Measurements from ENCODE around the gene WDR53. TPM values are rescaled to one million over a fixed set of nuclear protein-coding genes. Genes with fewer than 3 reads are reported as not detected.

Gene WDR53
- total and polyA plus RNA-seq, 2 donors (not counting 3 experiments of a cell fraction or from before 2014, with no cell fraction given), result 5.2 to 13.0 TPM

GRCh38 chr3:196604548-196604947 lies 36.2 kb upstream of the WDR53 start:
- H2AFZ ChIP-seq (ENCODE audit: low read depth, low read length), result no peak overlapping the region
- intact Hi-C loops (cut with micrococcal nuclease), result no loop called here
- POLR2A ChIA-PET, result no interaction called here
- H3K79me2 ChIP-seq (ENCODE audit: control insufficient read depth, insufficient read depth, low read length), result no peaks in the 10 kb centered on the region
- H3K4me2 ChIP-seq (ENCODE audit: insufficient read depth, low read length), result no peak overlapping the region
- H4K20me1 ChIP-seq (replicated peaks; ENCODE audit: control insufficient read depth, extremely low read depth, insufficient read depth, low read length), result no peaks in the 10 kb centered on the region
- peaks cover 0 to 5% of the 10 kb centered on the region in 2 experiments for H3K27me3 ChIP-seq (ENCODE audit: control insufficient read depth in 2 of 2, insufficient read depth in 2 of 2, low read length in 2 of 2)
- no peaks in the 10 kb centered on the region for H3K9me1 ChIP-seq (replicated peaks; ENCODE audit: control insufficient read depth, extremely low read depth, insufficient read depth, low read length)
- no peak overlapping the region for H3K9ac ChIP-seq (replicated peaks; ENCODE audit: extremely low read depth, insufficient read depth, low read length)
- BruUV-seq (replicated peaks), result no TSS peak
- no peaks in the 10 kb centered on the region for H3K9me3 ChIP-seq (replicated peaks; ENCODE audit: control insufficient read depth, insufficient read depth, low read length)
- no peak overlapping the region for H3K27ac ChIP-seq (ENCODE audit: insufficient read depth, low read depth, low read length)
- DNase-seq (ENCODE audit: low read depth, low spot score) (no peak), FAIRE-seq (no peak)
- CTCF ChIA-PET, result interaction anchor here (1.0 to 1.9 kb wide), 4 partner anchors 70 to 233 kb away, joined by 3 to 4 read pairs (median 3); no protein-coding TSS in a partner anchor
- dilution Hi-C loops (cut with MboI; ENCODE audit: extremely low pct_ligation_motif_present, low sequenced_read_pairs), result no loop called here
- H3K36me3 ChIP-seq (ENCODE audit: control insufficient read depth in 2 of 2, extremely low read depth in 1 of 2, insufficient read depth in 2 of 2, low read length in 2 of 2), result no peaks in the 10 kb centered on the region
- peaks cover 2% of the 10 kb centered on the region for H3K4me1 ChIP-seq (ENCODE audit: control insufficient read depth, extremely low read depth, insufficient read depth, low read length)
- H3K4me3 ChIP-seq (replicated peaks in 1 of 3; ENCODE audit: insufficient read depth in 1 of 3, low read depth in 1 of 3, low read length in 3 of 3), result no peak overlapping the region
- no peak for TF ChIP-seq POLR2AphosphoS5 (IDR thresholded peaks at IDR 0.05; ENCODE audit: insufficient read depth, low read depth, low read length)
- no peak for TF ChIP-seq GATA2 (IDR thresholded peaks at IDR 0.05; ENCODE audit: insufficient read depth, insufficient read length, low read depth, low read length)
- no peak for TF ChIP-seq CTCF (IDR thresholded peaks at IDR 0.05; ENCODE audit: extremely low read depth in 1 of 2, insufficient read depth in 1 of 2, low read depth in 1 of 2, low read length in 2 of 2)

- CTCF ChIA-PET, result interaction anchor here (1.0 to 1.9 kb wide), 4 partner anchors 69 to 81 kb away, joined by 3 to 4 read pairs (median 3); no protein-coding TSS in a partner anchor
- POLR2A ChIA-PET, result no interaction called here
Measured at GRCh38 chr3:196603683-196604082, 35.3 kb upstream of the WDR53 start.

More at GRCh38 chr3:196603683-196604082, 35.3 kb upstream of the WDR53 start:
- Histone ChIP-seq H3K36me3 (ENCODE audit: control insufficient read depth in 2 of 2, extremely low read depth in 1 of 2, insufficient read depth in 2 of 2, low read length in 2 of 2) (no peaks in the 10 kb centered on the region), H3K9me3 (replicated peaks; ENCODE audit: control insufficient read depth, insufficient read depth, low read length) (no peaks in the 10 kb centered on the region), H3K4me3 (replicated peaks in 1 of 3; ENCODE audit: insufficient read depth in 1 of 3, low read depth in 1 of 3, low read length in 3 of 3) (no peak overlapping the region), H3K27ac (ENCODE audit: insufficient read depth, low read depth, low read length) (no peak overlapping the region), H3K79me2 (ENCODE audit: control insufficient read depth, insufficient read depth, low read length) (no peaks in the 10 kb centered on the region), H2AFZ (ENCODE audit: low read depth, low read length) (no peak overlapping the region), H3K4me1 (ENCODE audit: control insufficient read depth, extremely low read depth, insufficient read depth, low read length) (no peaks in the 10 kb centered on the region), H3K9ac (replicated peaks; ENCODE audit: extremely low read depth, insufficient read depth, low read length) (no peak overlapping the region), H4K20me1 (replicated peaks; ENCODE audit: control insufficient read depth, extremely low read depth, insufficient read depth, low read length) (no peaks in the 10 kb centered on the region), H3K27me3 (ENCODE audit: control insufficient read depth in 2 of 2, insufficient read depth in 2 of 2, low read length in 2 of 2) (peaks cover 0 to 5% of the 10 kb centered on the region in 2 experiments), H3K4me2 (ENCODE audit: insufficient read depth, low read length) (no peak overlapping the region), H3K9me1 (replicated peaks; ENCODE audit: control insufficient read depth, extremely low read depth, insufficient read depth, low read length) (no peaks in the 10 kb centered on the region)
- DNase-seq (ENCODE audit: low read depth, low spot score) (no peak), FAIRE-seq (no peak)
- TF ChIP-seq FOS (IDR thresholded peaks at IDR 0.05; ENCODE audit: borderline replicate concordance, insufficient read depth, low read length) (no peak), POLR2AphosphoS5 (IDR thresholded peaks at IDR 0.05; ENCODE audit: insufficient read depth, low read depth, low read length) (no peak), MYC (IDR thresholded peaks at IDR 0.05; ENCODE audit: low read depth, low read length) (no peak), GATA2 (IDR thresholded peaks at IDR 0.05; ENCODE audit: insufficient read depth, insufficient read length, low read depth, low read length) (no peak), CTCF (IDR thresholded peaks at IDR 0.05; ENCODE audit: extremely low read depth in 1 of 2, insufficient read depth in 1 of 2, low read depth in 1 of 2, low read length in 2 of 2) (no peak), POLR2A (IDR thresholded peaks at IDR 0.05; ENCODE audit: low read depth, low read length) (no peak), JUN (IDR thresholded peaks at IDR 0.05; ENCODE audit: borderline replicate concordance, insufficient read depth, insufficient read length, low read depth) (no peak), MAX (IDR thresholded peaks at IDR 0.05; ENCODE audit: insufficient read depth, insufficient read length) (no peak)
- dilution Hi-C loops (cut with MboI; ENCODE audit: extremely low pct_ligation_motif_present, low sequenced_read_pairs) (no loop called here), intact Hi-C loops (cut with micrococcal nuclease) (no loop called here)
- BruUV-seq (replicated peaks), result no TSS peak

Data from endothelial cell of umbilical vein (primary cell).